HEK293 (cell line): Measurements from ENCODE around the gene ZDHHC13.
"Not testable (repeated sequence)": the region's sequence is repeated elsewhere in the genome, so short reads cannot be mapped to it uniquely, and the experiment has no call there.

Experiments
- CTCF ChIA-PET: fragments of 350-600 bp; formaldehyde crosslinking; extraction: SDS; loops from one replicate; lab custom pipeline; 2021; ENCODE audit warnings: antibody characterized with exemption; lab: Yijun Ruan, JAX
- POLR2A ChIA-PET: fragments of 300-600 bp; formaldehyde crosslinking; extraction: SDS; loops from one replicate; lab custom pipeline; 2020; ENCODE audit warnings: antibody characterized with exemption, inconsistent platforms; lab: Yijun Ruan, JAX
- H3K27ac ChIP-seq: fragments of 200-500 bp; sonication (Bioruptor generic); 2 replicates; pipeline ENCODE4 v1.5.1; 2014; ENCODE audit warnings: low read depth, low read length, control low read depth, inconsistent platforms; ENCODE audit errors: extremely low read depth
- H3K36me3 ChIP-seq, 2 experiments: fragments of 200-500 bp in 1 of 2; sonication (Bioruptor generic) in 1 of 2; 1 replicate in 1 of 2; 2 replicates in 1 of 2; pipeline ENCODE4 v1.5.1; 2014 to 2017; ENCODE audit warnings: inconsistent platforms in 2 of 2, low read length in 2 of 2; ENCODE audit not compliant: control insufficient read depth in 2 of 2, insufficient read depth in 1 of 2
- H3K4me1 ChIP-seq: fragments of 200-500 bp; sonication (Bioruptor generic); 2 replicates; pipeline ENCODE4 v1.5.1; 2014; ENCODE audit warnings: mild to moderate bottlenecking, low read length, inconsistent platforms; ENCODE audit not compliant: control insufficient read depth, insufficient read depth
- H3K4me3 ChIP-seq: 2 replicates; pipeline ENCODE4 v1.5.1; 2011; ENCODE audit warnings: low read depth, mild to moderate bottlenecking, control low read depth, low read length, moderate library complexity
- H3K9me3 ChIP-seq: fragments of 200-500 bp; sonication (Bioruptor generic); 2 replicates; pipeline ENCODE4 v1.5.1; 2014; ENCODE audit warnings: low read depth, low read length, inconsistent platforms; ENCODE audit not compliant: control insufficient read depth, insufficient read depth
- AEBP2 ChIP-seq: fragments of 450-650 bp; formaldehyde crosslinking; IDR thresholded peaks from 2 replicates; pipeline ENCODE4 v1.5.1; 2016; ENCODE audit warnings: missing biosample characterization, missing genetic modification characterization, borderline replicate concordance
- BCL6B ChIP-seq: fragments of 450-650 bp; formaldehyde crosslinking; IDR thresholded peaks from 2 replicates; pipeline ENCODE4 v1.5.1; 2017; ENCODE audit warnings: missing biosample characterization, missing genetic modification characterization
- KLF1 ChIP-seq: fragments of 450-650 bp; formaldehyde crosslinking; IDR thresholded peaks from 2 replicates; pipeline ENCODE4 v1.5.1; 2016; ENCODE audit warnings: missing biosample characterization, missing genetic modification characterization
- OVOL3 ChIP-seq: fragments of 450-650 bp; formaldehyde crosslinking; IDR thresholded peaks from 2 replicates; pipeline ENCODE4 v1.5.1; 2016; ENCODE audit warnings: missing biosample characterization, missing genetic modification characterization
- ZFP3 ChIP-seq: fragments of 450-650 bp; formaldehyde crosslinking; IDR thresholded peaks from 2 replicates; pipeline ENCODE4 v1.5.1; 2016; ENCODE audit warnings: low read depth, missing biosample characterization, missing genetic modification characterization
- ZFP41 ChIP-seq: fragments of 450-650 bp; formaldehyde crosslinking; IDR thresholded peaks from 2 replicates; pipeline ENCODE4 v1.5.1; 2016; ENCODE audit warnings: missing biosample characterization, missing genetic modification characterization, borderline replicate concordance
- ZNF10 ChIP-seq: fragments of 450-650 bp; formaldehyde crosslinking; IDR thresholded peaks from 2 replicates; pipeline ENCODE4 v1.5.1; 2017; ENCODE audit warnings: missing biosample characterization, missing genetic modification characterization
- ZNF146 ChIP-seq: fragments of 450-650 bp; formaldehyde crosslinking; IDR thresholded peaks from 2 replicates; pipeline ENCODE4 v1.5.1; 2016; ENCODE audit warnings: missing biosample characterization, missing genetic modification characterization
- ZNF202 ChIP-seq: fragments of 450-650 bp; formaldehyde crosslinking; IDR thresholded peaks from 2 replicates; pipeline ENCODE4 v1.5.1; 2016; ENCODE audit warnings: missing biosample characterization, missing genetic modification characterization, borderline replicate concordance
- ZNF23 ChIP-seq: fragments of 450-650 bp; formaldehyde crosslinking; IDR thresholded peaks from 2 replicates; pipeline ENCODE4 v1.5.1; 2016; ENCODE audit warnings: missing biosample characterization, missing genetic modification characterization, borderline replicate concordance
- ZNF350 ChIP-seq: fragments of 450-650 bp; formaldehyde crosslinking; IDR thresholded peaks from 2 replicates; pipeline ENCODE4 v1.5.0; 2017; ENCODE audit warnings: missing biosample characterization, mild to moderate bottlenecking, missing genetic modification characterization
- ZNF555 ChIP-seq: fragments of 450-650 bp; formaldehyde crosslinking; conservative IDR thresholded peaks from 2 replicates; pipeline ENCODE4 v1.5.1; 2017; ENCODE audit warnings: missing biosample characterization, mild to moderate bottlenecking, missing genetic modification characterization, inconsistent platforms
- ZNF580 ChIP-seq: fragments of 450-650 bp; formaldehyde crosslinking; IDR thresholded peaks from 2 replicates; pipeline ENCODE4 v1.5.1; 2016; ENCODE audit warnings: missing biosample characterization, missing genetic modification characterization
- ZNF658 ChIP-seq: fragments of 450-650 bp; formaldehyde crosslinking; IDR thresholded peaks from 2 replicates; pipeline ENCODE4; 2016; ENCODE audit warnings: missing biosample characterization, missing genetic modification characterization
- ZNF843 ChIP-seq: fragments of 450-650 bp; formaldehyde crosslinking; IDR thresholded peaks from 2 replicates; pipeline ENCODE4 v1.5.1; 2016; ENCODE audit warnings: missing biosample characterization, missing genetic modification characterization
- ZSCAN4 ChIP-seq: fragments of 450-650 bp; formaldehyde crosslinking; IDR thresholded peaks from 2 replicates; pipeline ENCODE4 v1.5.1; 2017; ENCODE audit warnings: missing biosample characterization, missing genetic modification characterization
- TF ChIP-seq, protein P1 (sequence below): fragments of 450-650 bp; IDR thresholded peaks from 2 replicates; pipeline ENCODE4 v1.5.1; 2018; ENCODE audit warnings: missing biosample characterization, missing genetic modification characterization

The ZDHHC13 gene

DNA sequence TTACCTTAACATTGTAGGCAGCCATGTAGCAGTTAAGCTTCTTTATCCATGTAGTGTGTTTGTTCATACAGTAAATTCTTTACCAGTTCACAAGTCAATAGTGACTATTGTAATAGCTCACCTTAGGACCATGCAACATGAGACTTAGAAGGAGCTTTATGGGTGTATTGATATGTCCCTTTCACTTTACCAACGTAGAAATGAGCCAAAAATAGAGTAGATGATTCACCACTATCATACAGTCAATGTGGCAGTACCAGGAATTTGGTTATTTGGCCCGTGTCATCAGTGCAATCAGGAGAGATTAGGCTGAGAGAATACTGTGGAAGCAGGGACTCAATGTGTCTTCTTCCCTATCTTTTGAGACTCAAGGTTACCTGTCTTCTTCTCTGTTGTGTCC is 4.7 kb downstream of the ZDHHC13 start (continued):
- TF ChIP-seq AEBP2 (tag by site-specific recombination) (no peak), ZFP41 (tag by site-specific recombination) (no peak)

DNA sequence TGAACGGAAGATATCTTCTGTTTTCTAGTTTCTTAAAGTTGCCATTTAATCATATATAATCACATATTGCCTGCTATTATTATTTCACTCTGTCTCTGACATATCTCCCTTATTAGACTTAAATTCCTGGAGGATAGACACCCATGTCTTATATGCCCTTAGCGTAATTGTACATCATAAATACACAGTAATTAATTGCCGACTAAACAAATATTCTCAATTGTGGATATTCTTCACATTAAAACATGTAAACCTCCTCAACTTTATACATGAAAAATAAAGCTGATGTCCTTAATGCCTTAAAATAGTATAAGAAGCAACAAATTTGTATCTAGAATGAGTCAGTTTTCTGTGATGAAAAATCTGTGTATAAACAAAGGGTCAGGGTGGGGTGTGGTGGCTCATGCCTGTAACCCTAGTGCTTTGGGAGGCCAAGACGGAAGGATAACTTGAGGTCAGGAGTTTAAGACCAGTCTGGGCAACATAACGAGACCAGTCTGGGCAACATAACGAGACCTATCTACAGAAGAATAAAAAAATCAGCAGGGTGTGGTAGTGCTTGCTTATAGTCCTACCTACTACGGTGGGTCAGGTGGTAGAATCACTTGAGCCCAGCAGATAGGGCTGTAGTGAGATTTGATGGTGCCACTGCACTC is 6.1 kb downstream of the ZDHHC13 start:
- H3K4me1 ChIP-seq = no peaks in the 10 kb centered on the region
- no peak for TF ChIP-seq ZNF202
- TF ChIP-seq, protein P1, sequence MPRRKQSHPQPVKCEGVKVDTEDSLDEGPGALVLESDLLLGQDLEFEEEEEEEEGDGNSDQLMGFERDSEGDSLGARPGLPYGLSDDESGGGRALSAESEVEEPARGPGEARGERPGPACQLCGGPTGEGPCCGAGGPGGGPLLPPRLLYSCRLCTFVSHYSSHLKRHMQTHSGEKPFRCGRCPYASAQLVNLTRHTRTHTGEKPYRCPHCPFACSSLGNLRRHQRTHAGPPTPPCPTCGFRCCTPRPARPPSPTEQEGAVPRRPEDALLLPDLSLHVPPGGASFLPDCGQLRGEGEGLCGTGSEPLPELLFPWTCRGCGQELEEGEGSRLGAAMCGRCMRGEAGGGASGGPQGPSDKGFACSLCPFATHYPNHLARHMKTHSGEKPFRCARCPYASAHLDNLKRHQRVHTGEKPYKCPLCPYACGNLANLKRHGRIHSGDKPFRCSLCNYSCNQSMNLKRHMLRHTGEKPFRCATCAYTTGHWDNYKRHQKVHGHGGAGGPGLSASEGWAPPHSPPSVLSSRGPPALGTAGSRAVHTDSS (tag by site-specific recombination) = no peak
- no peak for TF ChIP-seq AEBP2 (tag by site-specific recombination)
- TF ChIP-seq ZNF23 (tag by site-specific recombination) = no peak
- TF ChIP-seq ZFP3 (tag by site-specific recombination) = no peak
- TF ChIP-seq KLF1 (tag by site-specific recombination) = no peak
- H3K36me3 ChIP-seq = peaks cover 4 to 32% of the 10 kb centered on the region in 2 experiments; a peak in 1 of 3 replicates
- no peak overlapping the region for H3K27ac ChIP-seq
- ChIA-PET CTCF (interaction anchor here (2.2 kb wide), 1 partner anchor 46 kb away, joined by 13 read pairs; no protein-coding TSS in a partner anchor), POLR2A (no interaction called here)
- no peaks in the 10 kb centered on the region for H3K9me3 ChIP-seq
- H3K4me3 ChIP-seq = no peak overlapping the region

DNA sequence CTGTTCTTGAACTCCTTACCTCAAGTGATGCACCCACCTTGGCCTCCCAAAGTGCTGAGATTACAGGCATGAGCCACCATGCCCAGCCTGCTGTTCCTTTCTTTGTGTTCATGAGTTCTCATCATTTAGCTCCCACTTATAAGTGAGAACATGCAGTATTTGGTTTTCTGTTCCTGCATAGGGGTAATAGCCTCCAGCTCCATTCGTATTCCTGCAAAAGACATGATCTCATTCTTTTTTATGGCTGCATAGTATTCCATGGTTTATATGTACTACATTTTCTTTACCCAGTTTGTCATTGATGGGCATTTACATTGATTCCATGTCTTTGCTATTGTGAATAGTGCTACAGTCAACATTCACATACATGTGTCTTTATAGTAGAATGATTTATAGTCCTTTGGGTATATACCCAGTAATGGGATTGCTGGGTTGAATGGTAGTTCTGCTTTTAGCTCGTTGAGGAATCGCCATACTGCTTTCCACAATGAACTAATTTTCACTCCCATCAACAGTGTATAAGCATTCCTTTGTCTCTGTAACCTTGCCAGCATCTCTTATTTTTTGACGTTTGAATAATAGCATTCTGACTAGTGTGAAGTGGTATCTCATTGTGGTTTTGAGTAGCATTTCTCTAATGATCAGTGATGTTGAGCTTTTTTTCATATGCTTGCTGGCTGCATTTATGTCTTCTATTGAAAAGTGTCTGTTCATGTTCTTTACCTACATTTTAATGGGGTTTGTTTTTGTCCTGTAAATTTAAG is 9.8 kb downstream of the ZDHHC13 start:
- not testable (repeated sequence) for H3K4me3 ChIP-seq, H3K9me3 ChIP-seq, H3K27ac ChIP-seq, H3K4me1 ChIP-seq
- TF ChIP-seq ZNF146 (tag by site-specific recombination) = peak; percentile 65
- 0 out of 2 replicates have a peak, but pooled peaks have one; percentile 13 for TF ChIP-seq ZNF580 (tag by site-specific recombination)
- peaks cover 8 to 16% of the 10 kb centered on the region in 2 experiments; a peak in 2 of 3 replicates for H3K36me3 ChIP-seq
- POLR2A ChIA-PET = interaction anchor here (0.9 kb wide), 1 partner anchor 15 kb away, joined by 4 read pairs; no protein-coding TSS in a partner anchor
- CTCF ChIA-PET = interaction anchor here (0.6 to 1.5 kb wide), 4 partner anchors 50 to 1219 kb away, joined by 3 to 6 read pairs (median 4); no protein-coding TSS in a partner anchor

- ChIA-PET POLR2A (no interaction called here), CTCF (interaction anchor here (0.6 kb wide), 2 partner anchors 25 to 663 kb away, joined by 3 read pairs; no protein-coding TSS in a partner anchor)
- no peaks in the 10 kb centered on the region for H3K4me1 ChIP-seq
- H3K27ac ChIP-seq = no peak overlapping the region
- H3K36me3 ChIP-seq = peaks cover 0 to 3% of the 10 kb centered on the region in 2 experiments; a peak in 1 of 3 replicates
- H3K9me3 ChIP-seq = no peaks in the 10 kb centered on the region
- no peak overlapping the region for H3K4me3 ChIP-seq
- no peak for TF ChIP-seq AEBP2 (tag by site-specific recombination)
- no peak for TF ChIP-seq ZNF10
- no peak for TF ChIP-seq ZNF658 (tag by site-specific recombination)
- no peak for TF ChIP-seq ZNF350
- no peak for TF ChIP-seq OVOL3 (tag by site-specific recombination)
- no peak for TF ChIP-seq BCL6B (tag by site-specific recombination)
- TF ChIP-seq ZNF843 (tag by site-specific recombination) = no peak
- no peak for TF ChIP-seq ZNF555 (tag by site-specific recombination)
- no peak for TF ChIP-seq ZSCAN4 (tag by site-specific recombination)
Observed at GRCh38 chr11:19134004-19134403, 17.0 kb downstream of the ZDHHC13 start.
